Ammon's horn (tissue), 1 donor: ENCODE data around the gene SLC30A2.
"Not testable (repeated sequence)": the region's sequence is repeated elsewhere in the genome, so short reads cannot be mapped to it uniquely, and the experiment has no call there.

Experiments used
- DNase-seq: peaks from one replicate; pipeline ENCODE4 v3.0.0-alpha.2; 2016; ENCODE audit warnings: low spot score

SLC30A2 gene, protein sequence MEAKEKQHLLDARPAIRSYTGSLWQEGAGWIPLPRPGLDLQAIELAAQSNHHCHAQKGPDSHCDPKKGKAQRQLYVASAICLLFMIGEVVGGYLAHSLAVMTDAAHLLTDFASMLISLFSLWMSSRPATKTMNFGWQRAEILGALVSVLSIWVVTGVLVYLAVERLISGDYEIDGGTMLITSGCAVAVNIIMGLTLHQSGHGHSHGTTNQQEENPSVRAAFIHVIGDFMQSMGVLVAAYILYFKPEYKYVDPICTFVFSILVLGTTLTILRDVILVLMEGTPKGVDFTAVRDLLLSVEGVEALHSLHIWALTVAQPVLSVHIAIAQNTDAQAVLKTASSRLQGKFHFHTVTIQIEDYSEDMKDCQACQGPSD

DNA sequence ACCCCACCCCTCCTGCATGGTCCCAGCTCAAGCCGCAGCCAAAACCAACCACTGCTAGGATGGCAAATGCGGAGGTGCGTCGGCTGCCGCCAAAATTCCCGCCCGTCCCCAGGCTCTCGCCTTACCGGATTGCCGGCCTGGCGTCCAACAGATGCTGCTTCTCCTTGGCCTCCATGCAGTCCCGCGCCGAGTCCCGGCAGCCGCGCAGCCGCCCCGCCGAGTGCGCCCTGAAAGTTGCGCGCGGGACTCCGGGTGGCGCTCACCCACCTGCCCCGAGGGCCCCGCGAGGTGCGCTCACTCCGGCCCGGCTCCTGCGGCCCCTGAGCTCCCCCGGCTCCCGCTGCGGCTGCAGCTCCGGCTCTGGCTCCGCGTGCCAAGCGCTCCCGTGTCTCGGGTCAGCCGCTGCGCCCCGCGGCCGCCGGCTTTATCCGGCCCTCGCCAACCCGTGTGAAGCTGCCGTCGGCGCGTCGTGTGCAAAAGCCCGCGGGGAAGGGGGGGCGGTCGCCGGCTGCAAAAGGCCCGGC is at the start of gene SLC30A2:
TSS of gene SLC30A2 (minus strand) at position 397 of the 524 bp plus-strand sequence. CDS start at position 175, 222 bp downstream.
- no peak for DNase-seq

- DNase-seq = peak; percentile 31
Observed at GRCh38 chr1:26094677-26095383, 48.9 kb upstream of the SLC30A2 start.

DNA sequence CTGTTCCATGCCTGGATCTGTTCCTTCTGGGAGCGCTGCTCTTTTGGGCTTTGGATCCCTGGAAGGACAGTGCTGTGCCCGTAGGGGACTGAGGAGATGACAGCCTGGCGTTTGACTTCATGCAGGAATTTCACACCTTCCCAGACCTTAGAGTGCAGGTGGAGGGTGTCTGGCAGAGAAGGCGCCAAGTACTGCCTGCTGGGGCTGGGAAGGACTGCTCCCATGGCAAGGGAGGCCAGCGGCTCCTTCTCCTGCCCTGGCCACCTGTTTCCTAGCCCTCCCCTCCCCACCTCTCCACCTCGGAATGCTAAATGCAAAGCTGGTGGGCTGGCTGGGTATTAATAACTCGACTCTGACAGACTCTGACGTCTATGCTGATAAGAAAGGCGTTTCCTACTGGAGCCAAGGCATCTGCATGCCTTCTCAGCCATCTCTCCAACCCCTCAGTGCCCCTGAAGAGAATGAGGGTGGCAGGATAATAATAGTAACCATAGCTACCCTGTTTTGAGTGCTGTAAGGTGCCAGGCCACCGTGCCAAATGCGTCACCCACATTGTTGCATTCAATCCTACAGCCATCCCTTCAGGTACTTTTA is 48.3 kb upstream of the SLC30A2 start:
- DNase-seq = no peak

GRCh38 chr1:26093569-26093968 is 47.7 kb upstream of the SLC30A2 start:
- DNase-seq = not testable (repeated sequence)

GRCh38 chr1:26092422-26092821 is 46.5 kb upstream of the SLC30A2 start:
- DNase-seq = no peak

GRCh38 chr1:26090893-26091292 is 45.0 kb upstream of the SLC30A2 start:
- no peak for DNase-seq

DNA sequence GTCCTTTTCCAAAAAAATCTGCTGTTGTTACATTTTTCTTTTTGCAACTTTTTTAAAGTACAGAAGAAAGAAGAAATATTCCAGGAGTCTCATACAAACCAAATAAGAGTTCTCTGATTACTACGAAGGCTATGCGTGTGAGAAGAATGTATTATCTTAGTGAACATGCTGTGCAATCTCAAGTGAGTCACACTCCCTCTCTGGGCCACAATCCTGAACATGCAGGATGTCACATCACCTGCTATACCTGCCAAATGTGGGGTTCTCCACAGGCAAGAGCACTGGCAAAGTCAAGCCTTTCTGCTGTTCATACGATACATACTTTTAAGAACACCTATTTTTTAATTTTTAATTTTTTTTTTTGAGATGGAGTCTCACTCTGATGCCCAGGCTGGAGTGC is 43.2 kb upstream of the SLC30A2 start:
- no peak for DNase-seq

- no peak for DNase-seq
Observed at GRCh38 chr1:26084844-26085243, 38.9 kb upstream of the SLC30A2 start.

DNA sequence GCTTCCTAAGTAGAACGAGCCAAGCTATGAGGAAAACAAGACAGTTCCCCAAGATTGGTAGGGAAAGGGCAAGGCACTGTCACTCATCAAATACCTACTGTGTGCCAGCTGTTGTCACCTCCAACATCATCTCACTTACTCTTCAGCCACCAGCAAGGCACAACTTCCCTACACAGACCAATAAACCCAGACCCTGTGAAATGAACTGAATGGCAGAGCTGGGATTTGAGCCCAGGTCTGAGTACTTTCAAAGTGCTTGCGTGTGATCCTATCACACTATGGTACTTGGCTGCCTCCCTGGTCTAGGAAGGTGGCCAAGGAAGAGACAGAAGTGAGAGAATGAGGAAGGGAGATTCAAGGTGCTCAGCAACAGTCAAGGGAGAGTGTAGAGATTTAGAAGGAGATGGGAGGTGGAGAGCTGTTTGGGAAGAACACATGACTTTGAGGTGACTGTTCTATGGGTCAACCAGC is 38.2 kb upstream of the SLC30A2 start:
- DNase-seq = no peak

- DNase-seq = no peak
Observed at GRCh38 chr1:26083208-26083607, 37.3 kb upstream of the SLC30A2 start.

DNA sequence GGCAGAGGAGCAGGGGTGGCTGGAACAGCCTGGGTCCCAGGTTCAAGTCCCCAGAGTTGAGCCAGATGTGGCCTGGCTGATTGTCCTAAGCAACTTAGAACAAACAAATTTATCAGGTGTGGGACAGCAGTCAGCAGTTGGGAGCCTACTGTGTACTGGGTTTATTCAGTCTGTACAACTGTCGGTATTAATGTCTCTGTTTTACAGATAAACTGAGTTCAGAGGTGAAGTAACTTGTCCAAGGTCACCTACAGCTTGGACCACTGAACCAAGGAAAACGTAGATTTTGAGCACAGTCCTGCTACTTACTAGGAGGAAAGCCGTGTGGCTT is 36.1 kb upstream of the SLC30A2 start:
- no peak for DNase-seq

DNA sequence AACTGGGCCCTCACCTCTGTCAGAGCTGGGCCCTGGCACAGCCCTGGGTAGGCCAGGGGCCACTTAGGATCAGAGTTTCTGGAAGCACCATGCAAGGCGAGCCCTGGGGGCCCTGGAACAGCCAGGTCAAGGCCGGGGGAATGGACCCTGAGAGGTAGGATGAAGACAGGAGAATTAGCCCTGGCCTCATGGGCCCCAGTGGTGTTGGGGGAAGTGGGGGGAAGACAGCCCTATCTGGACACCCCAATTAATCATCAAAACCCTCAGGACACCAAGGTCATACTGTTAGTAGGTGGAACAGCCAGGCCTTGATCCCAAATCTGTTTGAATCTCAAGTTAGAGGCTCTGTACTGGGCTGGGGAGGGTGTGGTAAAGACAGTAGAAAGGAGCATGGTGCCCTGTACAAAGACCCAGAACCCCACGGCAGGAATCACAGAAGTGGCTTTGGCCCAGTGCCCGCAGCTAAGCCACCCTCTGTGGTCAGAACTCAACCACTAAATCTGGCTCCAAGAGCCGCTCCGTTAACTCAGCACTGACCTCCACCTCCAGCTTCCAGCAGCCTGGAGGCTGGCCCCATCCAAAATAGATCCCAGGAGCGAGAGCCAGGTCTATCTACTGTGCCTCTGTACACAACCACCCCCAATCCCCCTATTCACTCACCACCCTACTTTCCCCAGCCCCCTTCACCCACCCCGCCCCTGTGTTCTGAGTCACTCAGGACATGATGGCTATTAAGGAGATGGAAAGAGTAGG is 35.5 kb upstream of the SLC30A2 start:
- DNase-seq = no peak

- no peak for DNase-seq
Observed at GRCh38 chr1:26079960-26080814, 34.3 kb upstream of the SLC30A2 start.

DNA sequence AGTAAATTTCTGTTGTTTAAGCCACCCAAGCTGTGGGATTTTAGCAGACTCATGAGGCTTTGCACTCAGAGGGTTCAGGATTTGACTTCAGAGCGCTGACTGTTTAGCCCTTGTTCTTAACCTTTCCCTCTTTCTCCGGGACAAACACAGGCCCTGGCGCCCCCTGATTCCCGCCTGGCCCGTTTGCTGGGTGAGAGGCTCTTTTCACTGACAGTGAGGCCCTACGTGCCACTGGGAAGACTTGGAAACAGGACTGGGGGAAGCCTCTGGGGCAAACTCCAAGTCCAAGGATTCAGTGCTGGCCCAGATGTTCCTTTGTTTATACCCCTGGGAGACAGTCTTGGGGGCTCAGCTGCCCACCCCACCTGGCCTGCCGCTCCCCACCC is 33.3 kb upstream of the SLC30A2 start:
- no peak for DNase-seq

DNA sequence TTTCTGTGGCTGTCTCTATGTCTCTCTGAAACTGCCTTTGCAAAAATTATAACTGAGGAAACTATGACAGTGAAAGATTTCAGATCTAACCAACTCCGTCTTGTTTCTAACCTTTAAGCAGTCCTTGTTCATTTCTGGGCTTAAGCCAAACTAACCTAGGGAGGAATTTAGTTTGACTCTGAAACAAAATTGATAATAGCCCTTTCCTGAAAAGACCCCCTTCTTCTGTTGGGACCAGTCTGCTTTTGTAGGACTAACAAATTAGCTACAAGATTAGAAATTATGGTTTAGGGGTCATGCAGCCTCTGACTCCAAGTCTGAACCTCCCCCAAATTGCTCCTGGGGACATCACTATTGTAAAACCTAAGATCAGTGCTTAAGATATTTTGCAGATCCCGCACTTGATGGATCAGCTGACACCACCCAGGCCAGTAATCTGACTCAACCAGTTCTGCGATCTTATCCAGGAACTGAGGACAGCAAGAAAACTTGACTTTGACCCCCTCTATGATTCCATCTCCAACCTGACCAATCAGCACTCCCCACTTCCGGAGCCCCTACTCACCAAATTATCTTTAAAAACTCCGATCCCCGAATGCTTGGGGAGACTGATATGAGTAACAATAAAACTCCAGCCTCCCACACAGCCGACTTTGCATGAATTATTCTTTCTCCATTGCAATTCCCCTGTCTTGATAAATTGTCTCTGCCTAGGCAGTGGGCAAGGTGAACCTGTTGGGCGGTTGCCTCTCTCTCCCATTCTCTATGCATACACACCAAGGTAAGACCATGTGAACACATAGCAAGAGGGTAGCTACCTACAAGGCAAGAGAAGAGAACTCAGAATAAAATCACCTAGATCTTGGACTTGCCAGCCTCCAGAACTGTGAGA is 32.6 kb upstream of the SLC30A2 start:
- no peak for DNase-seq

DNA sequence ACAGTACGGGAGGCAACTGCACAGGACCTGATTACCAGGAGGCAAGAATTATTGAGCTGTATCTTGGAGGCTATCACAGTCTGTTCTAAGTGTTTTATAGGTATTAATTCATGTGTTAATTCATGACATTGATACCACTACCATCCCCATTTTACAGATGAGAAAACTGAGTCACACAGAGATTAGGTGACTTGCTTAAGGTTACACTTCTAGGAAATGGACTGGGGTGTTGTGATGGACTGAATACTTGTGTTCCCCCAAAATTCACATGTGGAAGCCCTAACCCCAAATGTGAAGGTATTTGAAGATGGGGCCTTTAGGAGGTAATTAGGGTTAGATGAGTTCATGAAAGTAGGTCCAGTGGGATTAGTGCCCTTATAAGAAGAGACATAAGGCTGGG is 31.6 kb upstream of the SLC30A2 start:
- DNase-seq = no peak

DNA sequence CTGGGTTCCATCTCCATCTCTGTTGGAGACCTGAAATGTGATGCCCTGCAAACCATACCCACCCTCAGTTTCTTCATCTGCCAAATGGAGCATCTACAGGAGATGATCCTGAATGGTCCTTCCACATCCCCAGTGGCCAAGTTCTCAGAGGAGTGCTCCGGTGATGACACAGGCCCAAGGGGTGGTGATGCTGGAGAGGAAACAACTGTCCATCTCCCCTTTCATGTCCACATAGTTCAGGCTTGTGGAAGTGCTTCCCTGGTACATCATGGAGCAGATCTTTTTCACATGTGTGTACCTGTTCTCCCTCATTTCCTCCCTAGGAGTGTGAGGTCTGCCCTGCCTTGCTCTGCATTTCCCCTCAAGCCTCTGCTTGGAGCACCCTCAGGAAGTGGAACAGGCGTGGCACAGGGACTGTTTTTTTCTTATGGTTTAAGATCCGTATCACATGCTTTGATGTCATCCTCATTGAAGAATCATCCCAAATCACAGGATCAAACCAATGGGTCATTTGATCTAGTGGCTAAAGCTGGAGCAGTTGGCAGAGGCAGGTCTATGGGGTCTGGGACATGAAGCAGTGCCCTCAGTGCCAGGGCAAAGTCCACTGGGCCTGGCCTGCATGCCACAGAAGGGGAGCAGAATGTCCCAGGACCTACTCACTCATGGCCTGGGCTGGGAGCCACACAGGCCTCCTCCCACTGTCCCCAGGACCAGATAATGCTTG is 29.7 kb upstream of the SLC30A2 start:
- no peak for DNase-seq

DNA sequence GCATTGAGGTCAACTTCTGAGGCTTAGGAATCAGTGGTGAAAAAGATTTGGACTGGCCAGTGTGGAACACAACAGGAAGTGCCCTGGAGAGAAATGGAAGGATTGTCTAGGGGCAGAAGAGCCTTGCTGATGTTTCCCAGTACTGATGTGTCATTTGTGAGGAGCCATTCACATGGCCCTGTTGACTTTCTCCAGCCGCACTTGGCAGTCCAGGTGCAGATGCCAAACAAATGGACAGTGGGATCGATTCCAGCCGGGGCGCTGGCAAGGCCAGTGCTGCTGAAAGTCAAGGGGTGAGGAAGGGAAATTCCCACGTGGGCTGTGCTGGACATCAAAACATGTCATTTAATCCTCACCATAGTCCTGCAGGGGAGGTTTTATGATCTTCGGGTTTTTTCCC is 26.4 kb upstream of the SLC30A2 start:
- no peak for DNase-seq

GRCh38 chr1:26070963-26071342 is 25.0 kb upstream of the SLC30A2 start:
- DNase-seq = no peak
